Measurements from ENCODE around the gene EMX1.

The EMX1 gene

GRCh38 chr2:72931280-72931910 lies 14.1 kb downstream of the EMX1 start:
- Histone ChIP-seq H3K9ac (no peak overlapping the region), H2AFZ (ENCODE audit: low read depth) (no peak overlapping the region), H4K20me1 (ENCODE audit: insufficient read depth) (no peaks in the 10 kb centered on the region), H3K36me3 (ENCODE audit: insufficient read depth) (no peaks in the 10 kb centered on the region), H3K27ac (no peak overlapping the region), H3K79me2 (ENCODE audit: insufficient read depth, low read depth) (no peaks in the 10 kb centered on the region), H3K4me1 (ENCODE audit: low read depth, poor library complexity, severe bottlenecking) (no peaks in the 10 kb centered on the region), H3K4me3 (IDR thresholded peaks at IDR 0.05; ENCODE audit: insufficient read depth, low read depth, low read length) (no peak overlapping the region), H3K4me2 (no peak overlapping the region), H3K27me3 (ENCODE audit: insufficient read depth, low read depth) (no peaks in the 10 kb centered on the region; the same call in 1 of the 2 replicates)
- TF ChIP-seq CTCF (conservative IDR thresholded peaks at IDR 0.05; ENCODE audit: low read depth, low read length): no peak

- Histone ChIP-seq H3K79me2 (ENCODE audit: insufficient read depth, low read depth) (no peaks in the 10 kb centered on the region), H3K4me3 (IDR thresholded peaks at IDR 0.05; ENCODE audit: insufficient read depth, low read depth, low read length) (no peak overlapping the region), H3K27me3 (ENCODE audit: insufficient read depth, low read depth) (no peaks in the 10 kb centered on the region; the same call in 1 of the 2 replicates), H3K4me1 (ENCODE audit: low read depth, poor library complexity, severe bottlenecking) (no peaks in the 10 kb centered on the region), H3K36me3 (ENCODE audit: insufficient read depth) (no peaks in the 10 kb centered on the region), H2AFZ (ENCODE audit: low read depth) (no peak overlapping the region), H3K9ac (no peak overlapping the region), H4K20me1 (ENCODE audit: insufficient read depth) (no peaks in the 10 kb centered on the region), H3K4me2 (no peak overlapping the region), H3K27ac (no peak overlapping the region)
- no peak for TF ChIP-seq CTCF (conservative IDR thresholded peaks at IDR 0.05; ENCODE audit: low read depth, low read length)
Measured at GRCh38 chr2:72932045-72932740, 14.9 kb downstream of the EMX1 start.

GRCh38 chr2:72932805-72933204 lies 15.5 kb downstream of the EMX1 start:
- H3K27me3 ChIP-seq (ENCODE audit: insufficient read depth, low read depth): no peaks in the 10 kb centered on the region
- H4K20me1 ChIP-seq (ENCODE audit: insufficient read depth): no peaks in the 10 kb centered on the region
- H3K4me1 ChIP-seq (ENCODE audit: low read depth, poor library complexity, severe bottlenecking): no peaks in the 10 kb centered on the region
- no peak for TF ChIP-seq CTCF (conservative IDR thresholded peaks at IDR 0.05; ENCODE audit: low read depth, low read length)
- no peak overlapping the region for H2AFZ ChIP-seq (ENCODE audit: low read depth)
- no peaks in the 10 kb centered on the region for H3K79me2 ChIP-seq (ENCODE audit: insufficient read depth, low read depth)
- H3K4me2 ChIP-seq: no peak overlapping the region
- H3K36me3 ChIP-seq (ENCODE audit: insufficient read depth): no peaks in the 10 kb centered on the region
- H3K9ac ChIP-seq: no peak overlapping the region
- no peak overlapping the region for H3K27ac ChIP-seq
- H3K4me3 ChIP-seq (IDR thresholded peaks at IDR 0.05; ENCODE audit: insufficient read depth, low read depth, low read length): no peak overlapping the region

GRCh38 chr2:72933207-72933606 lies 15.9 kb downstream of the EMX1 start:
- no peaks in the 10 kb centered on the region for H3K36me3 ChIP-seq (ENCODE audit: insufficient read depth)
- H3K4me2 ChIP-seq: no peak overlapping the region
- TF ChIP-seq CTCF (conservative IDR thresholded peaks at IDR 0.05; ENCODE audit: low read depth, low read length): no peak
- H2AFZ ChIP-seq (ENCODE audit: low read depth): no peak overlapping the region
- no peaks in the 10 kb centered on the region for H3K27me3 ChIP-seq (ENCODE audit: insufficient read depth, low read depth)
- H3K27ac ChIP-seq: no peak overlapping the region
- H4K20me1 ChIP-seq (ENCODE audit: insufficient read depth): no peaks in the 10 kb centered on the region
- H3K79me2 ChIP-seq (ENCODE audit: insufficient read depth, low read depth): no peaks in the 10 kb centered on the region
- no peaks in the 10 kb centered on the region for H3K4me1 ChIP-seq (ENCODE audit: low read depth, poor library complexity, severe bottlenecking)
- no peak overlapping the region for H3K9ac ChIP-seq
- no peak overlapping the region for H3K4me3 ChIP-seq (IDR thresholded peaks at IDR 0.05; ENCODE audit: insufficient read depth, low read depth, low read length)

Measured in KMS-11 (cell line).